ENCODE results near the gene TUBB1.
A peak's percentile ranks its signal among the peaks of the same experiment; 100 is the strongest.

TUBB1 gene

DNA sequence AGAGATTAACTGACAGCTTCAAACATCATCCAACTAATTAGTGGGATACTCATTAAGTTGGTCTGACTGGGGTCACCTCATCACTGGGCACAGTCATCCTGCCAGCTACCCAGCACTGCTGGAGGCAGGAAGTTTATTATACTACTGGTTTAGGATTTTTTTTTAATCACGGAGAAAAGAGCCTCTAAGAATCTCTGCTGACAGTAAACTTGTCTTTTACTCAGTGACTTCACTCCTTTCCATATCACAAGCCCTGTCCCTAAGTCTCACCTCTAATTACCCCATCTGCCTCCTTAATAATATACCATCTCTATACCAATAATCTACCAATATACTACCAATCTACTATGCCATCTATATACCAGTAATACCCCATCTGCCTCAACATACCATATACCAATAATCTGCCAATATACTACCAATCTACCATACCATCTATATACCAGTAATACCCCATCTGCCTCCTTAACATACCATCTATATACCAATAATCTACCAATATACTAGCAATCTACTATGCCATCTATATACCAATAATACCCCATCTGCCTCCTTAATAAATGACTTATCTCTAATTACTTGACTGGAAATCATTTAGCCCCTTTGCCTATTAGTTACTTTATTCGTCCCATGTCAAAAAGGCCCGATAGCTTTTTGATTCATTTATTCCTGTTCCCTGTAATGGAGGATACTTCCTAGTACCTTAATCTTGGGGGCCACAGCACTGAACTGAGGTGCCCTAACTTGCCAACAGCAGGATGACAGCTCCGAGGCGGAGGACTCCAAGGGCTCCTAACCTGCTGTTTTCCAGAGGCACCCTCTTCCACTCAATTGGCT is 7.9 kb downstream of the TUBB1 start:
- Histone ChIP-seq H3K27me3 (ENCODE audit: insufficient read depth, low read length) (peaks cover 64% of the 10 kb centered on the region), H3K27ac (ENCODE audit: low read depth, low read length) (no peak overlapping the region), H3K4me3 (ENCODE audit: low read length) (no peak overlapping the region), H3K36me3 (ENCODE audit: insufficient read depth, low read length) (peaks cover 85% of the 10 kb centered on the region), H3K9ac (ENCODE audit: low read depth, low read length) (no peak overlapping the region), H3K9me3 (ENCODE audit: insufficient read depth, low read depth, low read length) (no peaks in the 10 kb centered on the region), H3K4me1 (ENCODE audit: insufficient read depth, low read length) (peaks cover 23% of the 10 kb centered on the region)
- 77% methylated on average over 5 of the region's 5 CpGs for WGBS

DNA sequence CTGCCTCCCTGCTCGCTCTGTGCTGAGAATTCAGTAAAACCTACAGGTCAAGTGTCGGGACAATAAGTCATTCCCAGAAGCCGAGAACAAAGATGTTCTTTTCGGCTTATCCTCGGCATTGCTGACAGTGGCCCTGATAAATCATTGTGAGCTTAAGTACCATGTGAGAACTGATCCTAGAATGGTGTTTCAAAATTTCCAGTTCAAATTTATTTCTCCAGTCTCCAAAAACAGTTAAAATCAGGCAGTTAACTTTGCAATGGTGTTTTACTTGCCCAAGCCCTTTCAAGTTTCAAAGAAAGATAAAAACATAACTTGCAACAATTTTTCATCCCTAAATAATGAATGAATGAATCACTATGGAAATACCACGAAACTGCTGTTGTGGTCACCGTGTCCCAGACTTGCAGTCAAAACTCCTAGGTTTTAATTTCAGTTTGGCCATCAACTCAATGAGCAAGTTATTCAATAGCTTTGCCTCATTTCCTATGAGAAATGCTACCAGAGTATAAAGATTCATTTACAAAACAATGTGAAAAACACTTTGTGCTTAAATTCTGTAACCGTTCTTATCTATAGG is 8.6 kb downstream of the TUBB1 start:
- Histone ChIP-seq H3K4me1 (ENCODE audit: insufficient read depth, low read length) (peaks cover 23% of the 10 kb centered on the region), H3K27ac (ENCODE audit: low read depth, low read length) (no peak overlapping the region)
- WGBS, result 82% methylated on average over 8 of the region's 8 CpGs

DNA sequence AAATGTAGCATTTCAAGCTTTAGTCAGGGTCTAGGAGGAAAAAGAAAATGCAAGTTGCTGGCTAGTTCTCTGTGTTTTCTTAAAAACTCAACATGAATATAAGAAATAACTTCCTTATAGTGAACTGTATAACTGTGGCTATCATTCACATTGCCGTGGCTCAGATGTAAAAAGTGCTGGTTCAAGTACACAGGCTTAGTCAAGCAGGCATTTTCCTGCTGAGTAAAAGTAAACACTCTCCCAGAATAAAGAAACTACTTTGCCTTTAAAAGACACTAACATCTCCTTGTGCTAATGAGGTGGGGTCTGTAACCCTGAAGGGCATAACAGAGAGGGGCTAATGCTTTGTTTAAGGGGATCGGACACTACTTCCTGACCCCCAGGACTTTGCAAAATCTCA is 9.6 kb downstream of the TUBB1 start:
- H3K9ac ChIP-seq (ENCODE audit: low read depth, low read length), result no peak overlapping the region
- peaks cover 72% of the 10 kb centered on the region for H3K36me3 ChIP-seq (ENCODE audit: insufficient read depth, low read length)
- H3K4me1 ChIP-seq (ENCODE audit: insufficient read depth, low read length), result peaks cover 23% of the 10 kb centered on the region
- 34% methylated on average over 2 of the region's 2 CpGs for WGBS
- H3K27ac ChIP-seq (ENCODE audit: low read depth, low read length), result no peak overlapping the region
- no peaks in the 10 kb centered on the region for H3K9me3 ChIP-seq (ENCODE audit: insufficient read depth, low read depth, low read length)
- peaks cover 64% of the 10 kb centered on the region for H3K27me3 ChIP-seq (ENCODE audit: insufficient read depth, low read length)
- no peak overlapping the region for H3K4me3 ChIP-seq (ENCODE audit: low read length)

More for the DNA sequence above, 8.6 kb downstream of the TUBB1 start:
- no peak overlapping the region for H3K4me3 ChIP-seq (ENCODE audit: low read length)
- H3K9me3 ChIP-seq (ENCODE audit: insufficient read depth, low read depth, low read length), result no peaks in the 10 kb centered on the region
- no peak overlapping the region for H3K9ac ChIP-seq (ENCODE audit: low read depth, low read length)
- H3K36me3 ChIP-seq (ENCODE audit: insufficient read depth, low read length), result peaks cover 78% of the 10 kb centered on the region
- H3K27me3 ChIP-seq (ENCODE audit: insufficient read depth, low read length), result peaks cover 64% of the 10 kb centered on the region

GRCh38 chr20:59030911-59031563 is 11.8 kb downstream of the TUBB1 start:
- H3K4me1 ChIP-seq (ENCODE audit: insufficient read depth, low read length), result peaks cover 18% of the 10 kb centered on the region

DNA sequence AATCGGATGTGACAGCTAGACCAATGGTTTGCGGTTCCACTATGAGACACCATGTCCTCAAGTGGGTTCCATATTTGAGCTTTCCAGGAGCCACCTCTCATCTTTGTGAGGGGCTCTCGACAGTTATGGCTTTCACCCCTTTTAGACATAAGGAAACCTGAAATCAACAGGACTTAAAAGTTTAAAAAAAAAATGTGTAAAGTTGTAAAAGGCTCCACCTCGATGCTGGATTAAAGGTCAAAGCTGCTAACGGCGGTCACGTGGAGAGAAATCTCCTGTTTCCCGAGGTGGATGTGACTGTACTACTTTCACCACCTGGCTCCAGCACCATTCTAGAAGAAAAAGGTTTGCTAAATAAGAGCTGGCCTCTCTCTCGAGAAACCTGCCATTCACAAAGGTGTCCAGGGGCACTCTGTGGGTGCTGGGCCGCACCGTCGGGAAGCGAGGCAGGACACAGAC is 12.4 kb downstream of the TUBB1 start:
- Histone ChIP-seq H3K4me3 (ENCODE audit: low read length) (peak overlapping the region; percentile 96), H3K36me3 (ENCODE audit: insufficient read depth, low read length) (peaks cover 73% of the 10 kb centered on the region), H3K27me3 (ENCODE audit: insufficient read depth, low read length) (peaks cover 54% of the 10 kb centered on the region), H3K27ac (ENCODE audit: low read depth, low read length) (peak overlapping the region; percentile 68; the same call in 1 of the 2 replicates), H3K4me1 (ENCODE audit: insufficient read depth, low read length) (peaks cover 17% of the 10 kb centered on the region), H3K9me3 (ENCODE audit: insufficient read depth, low read depth, low read length) (no peaks in the 10 kb centered on the region), H3K9ac (ENCODE audit: low read depth, low read length) (peak overlapping the region; percentile 95)
- WGBS, result 28% methylated on average over 13 of the region's 13 CpGs

More at GRCh38 chr20:59030911-59031563, 11.8 kb downstream of the TUBB1 start:
- 77% methylated on average over 6 of the region's 7 CpGs for WGBS
- peaks cover 73% of the 10 kb centered on the region for H3K36me3 ChIP-seq (ENCODE audit: insufficient read depth, low read length)
- H3K4me3 ChIP-seq (ENCODE audit: low read length), result peak overlapping the region; percentile 96
- H3K9ac ChIP-seq (ENCODE audit: low read depth, low read length), result peak overlapping the region; percentile 95; the same call in 1 of the 2 replicates
- peaks cover 59% of the 10 kb centered on the region for H3K27me3 ChIP-seq (ENCODE audit: insufficient read depth, low read length)
- H3K9me3 ChIP-seq (ENCODE audit: insufficient read depth, low read depth, low read length), result no peaks in the 10 kb centered on the region
- no peak overlapping the region for H3K27ac ChIP-seq (ENCODE audit: low read depth, low read length)

DNA sequence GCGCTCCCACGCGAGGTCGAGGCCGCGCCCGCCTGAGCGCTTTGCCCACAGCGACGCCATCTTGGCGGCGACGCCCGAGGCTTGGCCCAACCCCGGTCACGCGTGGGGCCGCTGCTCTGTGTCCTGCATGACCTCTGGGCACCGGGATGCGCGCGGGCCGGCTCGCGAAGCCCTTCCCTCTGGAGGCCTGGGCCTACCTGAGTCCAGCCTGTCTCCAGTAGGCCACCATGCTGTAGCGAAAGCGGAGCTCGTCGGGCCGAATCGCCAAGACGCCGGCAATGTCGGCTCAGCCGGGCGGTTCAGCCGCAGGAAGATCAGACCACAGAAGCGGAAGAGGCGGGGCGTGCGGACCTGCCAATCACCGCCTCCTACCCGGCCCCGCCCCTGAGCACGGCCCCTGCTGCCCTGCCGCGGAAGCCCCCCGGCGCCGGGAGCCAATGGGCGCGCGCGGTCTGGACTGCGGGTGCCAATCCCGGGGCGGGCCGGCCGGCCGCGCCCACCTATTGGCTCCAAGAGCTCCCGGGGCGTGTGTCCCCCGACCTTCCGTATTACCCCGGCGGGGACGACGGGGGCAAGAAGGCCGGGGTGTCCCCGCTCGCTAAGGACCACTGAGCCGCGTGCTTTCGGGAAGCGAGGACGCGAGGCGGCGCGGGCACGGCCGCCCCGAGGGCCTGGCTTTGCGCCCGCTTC is 12.9 kb downstream of the TUBB1 start, which contains the start of gene ATP5F1E:
ATP5F1E (minus strand) TSS at position 313 of the 690 bp plus-strand sequence; CDS start at position 229, 84 bp downstream.
- Histone ChIP-seq H3K4me1 (ENCODE audit: insufficient read depth, low read length) (peaks cover 17% of the 10 kb centered on the region), H3K4me3 (ENCODE audit: low read length) (peak within 1 kb of the TSS; percentile 96), H3K9ac (ENCODE audit: low read depth, low read length) (peak within 1 kb of the TSS; percentile 95), H3K27me3 (ENCODE audit: insufficient read depth, low read length) (peaks cover 48% of the 10 kb centered on the region), H3K36me3 (ENCODE audit: insufficient read depth, low read length) (peaks cover 75% of the 10 kb centered on the region), H3K9me3 (ENCODE audit: insufficient read depth, low read depth, low read length) (no peaks in the 10 kb centered on the region), H3K27ac (ENCODE audit: low read depth, low read length) (peak within 1 kb of the TSS; percentile 68; the same call in 1 of the 2 replicates)
- under 1% methylated on average over 86 of the region's 86 CpGs for WGBS

DNA sequence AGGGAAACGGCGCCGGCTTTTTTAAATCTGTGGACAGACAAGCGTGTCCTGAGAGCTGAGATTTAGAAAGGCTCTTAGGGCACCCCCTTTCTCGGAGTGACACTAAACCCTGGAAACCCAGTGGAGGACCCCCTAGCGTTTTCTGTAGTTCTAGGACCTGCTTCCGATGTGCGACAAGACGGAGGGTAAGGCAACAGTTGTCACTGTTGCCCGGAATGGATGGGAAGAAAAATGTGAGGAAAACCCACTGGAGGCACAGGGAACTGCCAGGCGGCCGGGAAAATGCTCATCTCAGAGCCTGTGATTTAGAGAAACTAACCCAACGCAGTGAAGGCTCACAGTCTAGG is 13.5 kb downstream of the TUBB1 start:
- H3K27ac ChIP-seq (ENCODE audit: low read depth, low read length), result 0 out of 2 replicates have a peak overlapping the region, but pooled peaks have one; percentile 12
- peak overlapping the region; percentile 55 for H3K9ac ChIP-seq (ENCODE audit: low read depth, low read length)
- H3K36me3 ChIP-seq (ENCODE audit: insufficient read depth, low read length), result peaks cover 77% of the 10 kb centered on the region
- 4% methylated on average over 13 of the region's 13 CpGs for WGBS
- H3K4me3 ChIP-seq (ENCODE audit: low read length), result peak overlapping the region; percentile 96
- peaks cover 43% of the 10 kb centered on the region for H3K27me3 ChIP-seq (ENCODE audit: insufficient read depth, low read length)
- peaks cover 17% of the 10 kb centered on the region for H3K4me1 ChIP-seq (ENCODE audit: insufficient read depth, low read length)
- H3K9me3 ChIP-seq (ENCODE audit: insufficient read depth, low read depth, low read length), result no peaks in the 10 kb centered on the region

GRCh38 chr20:59033093-59033492 is 13.9 kb downstream of the TUBB1 start:
- no peaks in the 10 kb centered on the region for H3K9me3 ChIP-seq (ENCODE audit: insufficient read depth, low read depth, low read length)
- peaks cover 17% of the 10 kb centered on the region for H3K4me1 ChIP-seq (ENCODE audit: insufficient read depth, low read length)
- no CpG with 5 or more reads among the region's 1 CpG for WGBS
- peak overlapping the region; percentile 55; the same call in 1 of the 2 replicates for H3K9ac ChIP-seq (ENCODE audit: low read depth, low read length)
- no peak overlapping the region for H3K27ac ChIP-seq (ENCODE audit: low read depth, low read length)
- H3K4me3 ChIP-seq (ENCODE audit: low read length), result peak overlapping the region; percentile 96
- peaks cover 39% of the 10 kb centered on the region for H3K27me3 ChIP-seq (ENCODE audit: insufficient read depth, low read length)
- H3K36me3 ChIP-seq (ENCODE audit: insufficient read depth, low read length), result peaks cover 77% of the 10 kb centered on the region

DNA sequence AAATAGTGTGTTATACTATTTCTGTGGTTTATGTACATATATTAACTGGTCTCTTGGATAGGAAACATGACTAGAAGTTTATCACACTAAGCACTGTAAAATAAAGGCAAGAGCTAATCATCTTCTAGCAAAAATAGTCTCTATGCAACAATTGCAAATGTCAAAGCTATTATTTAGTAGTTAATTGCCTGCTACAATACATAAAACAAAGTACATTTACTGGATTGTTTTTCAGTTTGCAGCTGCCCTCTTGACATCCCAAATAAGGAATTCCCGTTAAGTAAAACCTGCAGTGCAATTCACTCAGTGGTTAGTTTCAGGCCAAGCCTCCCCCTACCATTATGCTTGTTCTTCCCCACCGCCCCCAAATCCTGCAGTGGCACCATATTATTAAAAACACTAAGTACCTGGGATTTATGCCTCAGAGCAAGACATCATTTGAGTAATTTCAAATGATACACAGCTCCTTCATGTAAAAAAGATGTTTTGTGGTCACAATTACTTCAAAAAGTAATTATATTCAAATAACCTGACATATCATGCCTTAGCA is 14.5 kb downstream of the TUBB1 start:
- Histone ChIP-seq H3K27me3 (ENCODE audit: insufficient read depth, low read length) (peaks cover 33% of the 10 kb centered on the region), H3K4me3 (ENCODE audit: low read length) (no peak overlapping the region), H3K36me3 (ENCODE audit: insufficient read depth, low read length) (peaks cover 75% of the 10 kb centered on the region), H3K27ac (ENCODE audit: low read depth, low read length) (no peak overlapping the region), H3K9me3 (ENCODE audit: insufficient read depth, low read depth, low read length) (no peaks in the 10 kb centered on the region), H3K4me1 (ENCODE audit: insufficient read depth, low read length) (peaks cover 17% of the 10 kb centered on the region), H3K9ac (ENCODE audit: low read depth, low read length) (no peak overlapping the region)
- WGBS, result 91% methylated on average over 2 of the region's 2 CpGs

GRCh38 chr20:59035381-59035780 is 16.2 kb downstream of the TUBB1 start:
- Histone ChIP-seq H3K4me3 (ENCODE audit: low read length) (no peak overlapping the region), H3K4me1 (ENCODE audit: insufficient read depth, low read length) (peaks cover 8% of the 10 kb centered on the region; the same call in 1 of the 2 replicates), H3K9ac (ENCODE audit: low read depth, low read length) (no peak overlapping the region), H3K27me3 (ENCODE audit: insufficient read depth, low read length) (peaks cover 16% of the 10 kb centered on the region), H3K36me3 (ENCODE audit: insufficient read depth, low read length) (peaks cover 59% of the 10 kb centered on the region), H3K27ac (ENCODE audit: low read depth, low read length) (no peak overlapping the region), H3K9me3 (ENCODE audit: insufficient read depth, low read depth, low read length) (no peaks in the 10 kb centered on the region)
- 95% methylated on average over 3 of the region's 3 CpGs for WGBS
